ENCODE measurements around the gene MGAT5.

MGAT5 gene

GRCh38 chr2:134273256-134273983, 19.5 kb downstream of the MGAT5 start:
- no peak for TF ChIP-seq CTCF (IDR thresholded peaks at IDR 0.05)

GRCh38 chr2:134274121-134274520, 20.2 kb downstream of the MGAT5 start:
- TF ChIP-seq CTCF (IDR thresholded peaks at IDR 0.05) = no peak

- TF ChIP-seq CTCF (IDR thresholded peaks at IDR 0.05) = no peak
Measured at GRCh38 chr2:134275058-134275862, 21.4 kb downstream of the MGAT5 start.

GRCh38 chr2:134276381-134277172, 22.7 kb downstream of the MGAT5 start:
- TF ChIP-seq CTCF (IDR thresholded peaks at IDR 0.05) = no peak

- no peak for TF ChIP-seq CTCF (IDR thresholded peaks at IDR 0.05)
Measured at GRCh38 chr2:134277223-134277622, 23.4 kb downstream of the MGAT5 start.

- no peak for TF ChIP-seq CTCF (IDR thresholded peaks at IDR 0.05)
Measured at GRCh38 chr2:134278553-134278952, 24.7 kb downstream of the MGAT5 start.

- TF ChIP-seq CTCF (IDR thresholded peaks at IDR 0.05) = no peak
Measured at GRCh38 chr2:134279417-134279816, 25.5 kb downstream of the MGAT5 start.
